Middle frontal gyrus (tissue), 1 donor: Measurements from ENCODE around the gene NCKAP5.

Experiments
- DNase-seq: peaks from one replicate; pipeline ENCODE4 v3.0.0-alpha.2; 2015; ENCODE audit warnings: low spot score; ENCODE audit errors: extremely low spot score

The NCKAP5 gene

DNA sequence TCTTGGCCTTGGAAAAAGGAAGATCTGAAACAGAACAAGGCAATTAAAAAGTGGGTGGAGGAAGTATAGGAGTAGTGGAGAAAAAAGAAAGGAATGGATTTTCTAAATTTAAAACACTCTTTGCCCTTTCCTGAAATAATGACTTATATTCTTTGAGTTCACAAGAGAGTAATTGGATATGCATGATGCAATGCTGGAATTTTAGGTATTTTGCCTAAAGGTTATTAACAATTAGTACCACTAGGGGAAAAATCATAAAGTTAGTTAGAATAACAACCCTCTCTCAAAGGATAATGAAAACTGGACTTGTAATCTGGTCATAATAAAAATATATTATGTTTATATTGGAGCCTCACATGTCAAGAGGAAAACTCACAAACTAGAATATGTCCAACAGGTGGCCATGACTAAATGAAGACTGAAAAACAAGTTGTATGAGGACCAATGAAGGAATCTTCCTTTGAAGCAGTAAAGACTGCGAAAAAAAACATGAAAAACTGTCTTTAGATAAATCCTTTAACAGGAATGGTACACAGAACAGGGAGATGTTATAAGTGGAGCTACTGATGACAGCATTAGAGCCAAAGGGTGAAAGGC lies 281.8 kb downstream of the NCKAP5 start:
- DNase-seq: no peak

DNA sequence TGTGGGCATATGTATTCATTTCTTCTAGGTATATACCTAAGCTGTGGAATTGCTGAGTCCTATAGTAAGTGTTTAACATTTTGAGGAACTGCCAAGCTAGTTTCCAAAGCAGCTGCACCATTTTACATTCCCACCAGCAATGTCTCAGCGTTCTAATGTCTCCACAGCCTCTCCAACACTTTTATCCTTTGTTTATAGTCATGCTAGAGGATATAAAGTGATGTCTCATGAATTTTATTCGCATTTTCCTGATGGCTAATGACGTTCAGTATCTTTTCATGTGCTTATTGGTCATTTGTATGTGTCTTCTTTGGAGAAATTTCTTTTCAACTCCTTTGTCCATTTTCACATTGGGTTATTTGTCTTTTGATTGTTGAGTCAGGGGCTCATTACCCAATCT lies 295.2 kb downstream of the NCKAP5 start:
- no peak for DNase-seq

DNA sequence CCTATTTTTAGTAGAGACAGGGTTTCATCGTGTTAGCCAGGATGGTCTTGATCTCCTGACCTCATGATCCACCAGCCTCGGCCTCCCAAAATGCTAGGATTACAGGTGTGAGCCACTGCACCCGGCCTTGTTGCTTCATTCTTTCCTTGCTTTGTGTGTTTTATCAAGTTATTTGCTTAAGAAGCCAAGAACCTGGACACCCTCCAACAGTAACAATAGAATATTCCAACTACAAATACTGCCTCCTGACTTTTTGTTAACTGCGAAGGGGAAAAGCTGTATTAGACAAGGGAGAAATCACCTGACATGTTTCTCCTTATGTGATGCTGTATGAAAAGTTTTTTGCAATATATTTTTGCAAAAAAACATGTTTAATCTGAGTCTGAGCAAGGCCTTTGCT lies 297.2 kb downstream of the NCKAP5 start:
- DNase-seq: no peak

DNA sequence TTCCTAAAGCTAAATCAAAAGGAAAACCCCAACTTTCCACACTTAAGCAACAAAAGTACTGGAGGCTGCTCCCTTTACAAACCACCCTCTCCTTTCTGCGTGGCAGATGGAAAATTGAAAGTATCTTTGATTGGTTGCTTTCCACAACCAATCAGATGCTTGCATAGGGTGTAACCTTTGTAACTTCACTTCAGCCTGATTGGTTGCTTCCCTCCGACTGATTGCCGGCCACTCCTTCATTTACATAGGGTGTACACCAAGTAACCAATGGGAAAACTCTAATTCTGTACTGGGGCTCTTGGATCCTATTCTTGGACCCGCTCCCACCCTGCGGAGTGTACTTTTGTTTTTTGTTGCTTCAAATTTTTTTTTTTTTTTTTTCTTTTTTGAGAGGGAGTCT lies 297.7 kb downstream of the NCKAP5 start:
- DNase-seq: no peak

DNA sequence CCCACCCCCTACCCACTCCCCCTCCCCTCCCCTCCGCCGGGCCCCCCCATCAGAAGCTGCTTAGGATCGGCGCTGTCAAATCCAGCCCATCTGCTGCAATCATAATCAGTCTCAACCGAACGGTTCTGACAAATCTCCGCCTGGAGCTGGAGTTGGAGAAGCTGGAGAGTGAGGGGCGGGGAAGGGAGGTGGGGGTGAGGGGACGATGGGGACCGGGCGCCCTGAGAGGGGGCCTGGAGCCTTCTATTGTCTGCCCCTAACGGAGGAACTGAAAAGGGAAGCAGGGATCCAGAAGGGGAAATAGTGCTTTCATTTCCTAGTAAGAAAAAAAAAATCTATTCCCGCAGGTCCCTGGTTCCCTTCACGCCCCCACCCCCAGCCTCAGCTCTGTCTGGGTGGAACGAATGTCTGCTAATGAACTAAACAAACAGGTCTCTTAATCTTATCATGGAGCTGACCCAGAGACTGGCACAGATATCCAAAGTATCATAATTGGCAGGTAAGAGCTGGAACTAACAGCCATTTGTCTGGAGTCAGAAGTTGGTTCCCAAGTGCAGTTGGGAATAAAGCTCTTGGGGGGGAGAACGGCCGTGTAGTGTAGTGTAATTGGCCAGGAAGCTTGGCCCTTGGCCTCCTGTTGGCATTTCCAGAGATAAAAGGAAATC lies 301.2 kb downstream of the NCKAP5 start:
- DNase-seq: no peak

DNA sequence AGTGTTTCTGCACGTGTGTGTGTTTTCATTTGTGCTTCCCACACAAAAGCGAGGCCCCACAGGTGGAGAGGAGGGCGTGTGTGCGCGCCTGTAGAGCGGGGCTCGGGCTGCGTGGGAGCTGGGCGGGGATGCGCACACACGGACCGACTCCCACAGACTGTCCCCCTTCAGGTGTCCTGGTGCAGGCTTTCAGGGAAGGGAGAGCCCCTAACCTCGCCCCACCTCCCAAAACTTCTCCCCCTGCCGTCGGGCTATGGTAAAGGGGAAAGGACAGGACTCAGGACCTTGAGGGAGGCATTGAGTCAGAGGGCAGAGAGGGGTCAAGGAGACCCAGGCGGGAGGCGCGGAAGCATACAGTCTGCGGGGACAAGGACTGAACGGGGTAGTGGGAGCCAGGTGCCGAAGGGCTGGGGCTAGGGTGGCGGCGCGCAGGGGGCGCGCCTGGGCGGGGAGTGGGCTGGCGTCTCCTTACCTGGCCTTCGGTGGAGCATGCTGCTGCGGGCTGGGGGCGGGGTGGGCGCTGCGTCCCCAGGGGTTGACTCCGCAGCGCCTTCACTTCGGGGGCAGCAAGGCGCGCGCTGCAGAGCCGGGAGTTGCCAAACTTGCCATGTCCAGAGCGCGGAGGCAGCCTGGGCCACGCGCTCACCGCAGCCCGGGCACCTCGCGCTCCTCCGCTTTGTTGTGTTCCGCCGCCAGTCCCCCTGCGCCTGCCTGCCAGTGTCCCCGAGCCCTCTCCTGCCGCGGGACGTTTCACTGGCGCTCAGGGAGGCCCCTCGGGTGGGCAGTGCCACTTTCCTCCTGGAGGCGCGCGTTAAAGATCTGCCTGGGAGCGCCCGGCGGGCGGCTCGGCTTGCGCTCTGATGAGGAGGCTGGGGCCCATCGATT lies 302.0 kb downstream of the NCKAP5 start:
- DNase-seq: no peak

DNA sequence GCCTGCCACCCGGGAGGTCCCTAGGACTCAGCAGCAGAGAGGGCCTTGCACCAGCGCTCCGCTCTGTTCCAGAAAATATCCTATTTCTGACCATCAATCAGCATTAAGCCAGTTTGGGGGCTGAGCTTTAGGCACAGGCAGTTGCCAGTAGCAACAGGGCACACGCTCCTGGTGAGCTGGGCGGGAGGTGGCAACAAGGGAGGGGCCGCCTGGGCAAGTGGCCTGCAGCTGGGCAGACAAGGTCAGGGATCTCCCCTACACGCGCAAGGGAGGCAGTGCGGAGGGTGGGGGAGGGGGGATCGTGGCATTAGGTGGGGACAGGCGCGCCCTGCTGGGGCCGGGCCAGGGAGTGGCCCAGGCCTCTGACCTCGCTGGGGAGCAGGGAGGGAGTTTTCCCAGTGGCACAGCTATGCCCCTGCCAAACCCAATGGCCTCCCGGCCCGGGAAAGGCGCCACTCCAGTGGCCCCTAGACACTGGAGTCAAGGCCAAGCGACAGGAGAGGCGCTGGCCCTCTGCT lies 302.8 kb downstream of the NCKAP5 start:
- DNase-seq: no peak

DNA sequence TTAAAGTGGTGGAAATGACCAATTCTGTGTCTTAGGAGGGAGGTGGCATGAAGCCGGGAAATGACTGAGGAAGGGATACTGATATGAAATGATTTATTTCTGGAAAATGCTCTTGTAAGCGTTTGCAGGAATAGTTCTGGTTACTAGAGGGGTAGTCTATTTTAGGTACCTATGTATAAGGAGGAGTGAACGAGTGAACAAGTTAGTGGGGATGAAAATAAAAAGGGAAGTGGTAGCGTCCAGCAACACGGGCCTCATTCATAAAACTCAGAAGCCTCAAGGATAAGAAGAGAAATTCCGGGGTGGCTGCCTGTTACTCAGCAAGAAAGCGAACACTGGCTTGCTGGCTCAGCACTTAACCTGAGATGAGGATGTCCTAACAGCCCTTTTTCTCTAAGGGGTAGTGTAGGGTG lies 303.3 kb downstream of the NCKAP5 start:
- DNase-seq: no peak

DNA sequence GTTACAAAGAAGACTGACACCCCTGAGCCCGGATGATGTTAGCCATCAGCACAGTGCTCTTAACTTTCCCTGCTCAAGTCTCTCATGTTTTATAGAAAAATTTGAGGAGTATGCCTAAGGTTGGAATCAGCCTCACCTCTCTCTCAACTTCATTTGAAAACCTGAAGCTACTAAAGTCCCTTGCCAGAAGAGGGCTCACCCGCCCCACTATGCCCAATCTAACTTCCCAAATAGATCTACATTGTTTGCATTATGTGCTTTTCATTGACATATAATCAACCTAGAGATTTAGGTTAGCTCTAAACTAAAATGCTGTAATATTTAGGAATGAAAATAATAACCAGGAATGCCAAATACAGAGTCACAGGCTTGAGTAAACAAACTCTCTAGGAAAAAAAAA lies 305.4 kb downstream of the NCKAP5 start:
- no peak for DNase-seq

DNA sequence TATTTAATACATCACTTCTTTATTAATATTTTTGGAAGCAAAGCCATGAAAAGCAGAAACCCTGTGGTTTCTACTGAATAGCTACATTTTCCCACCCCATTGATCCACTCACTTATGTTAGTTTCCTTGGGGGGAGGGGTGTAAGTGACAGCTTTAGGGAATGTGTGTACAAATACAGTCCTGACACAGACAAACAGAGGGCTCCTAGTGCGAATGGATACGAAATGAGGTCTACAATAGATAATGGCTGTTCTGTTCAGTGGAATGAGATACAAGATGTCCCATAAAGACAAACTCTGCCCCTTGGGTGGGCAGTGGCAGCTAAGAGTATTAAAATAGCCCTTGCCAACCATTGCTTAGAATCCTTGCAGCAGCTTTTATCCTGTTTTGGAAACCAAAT lies 312.9 kb downstream of the NCKAP5 start:
- no peak for DNase-seq

DNA sequence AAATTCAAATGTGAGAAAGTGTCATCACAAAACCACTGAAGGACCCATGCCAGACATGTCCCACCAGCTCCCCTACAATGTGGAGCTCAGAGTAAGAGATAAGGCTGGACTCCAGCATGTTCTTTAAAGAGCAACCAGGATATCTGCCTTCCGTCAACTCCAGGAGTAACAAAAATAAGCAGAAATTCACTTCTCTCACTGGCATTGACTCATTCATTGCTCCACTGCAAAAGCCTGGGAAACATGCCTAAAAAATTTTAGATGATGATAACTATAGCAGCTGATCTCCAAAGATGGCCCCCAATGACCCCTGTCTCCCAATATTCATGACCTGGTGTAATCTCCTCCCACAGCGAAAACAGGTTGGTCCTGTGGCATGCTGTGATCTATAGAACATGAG lies 314.5 kb downstream of the NCKAP5 start:
- no peak for DNase-seq

DNA sequence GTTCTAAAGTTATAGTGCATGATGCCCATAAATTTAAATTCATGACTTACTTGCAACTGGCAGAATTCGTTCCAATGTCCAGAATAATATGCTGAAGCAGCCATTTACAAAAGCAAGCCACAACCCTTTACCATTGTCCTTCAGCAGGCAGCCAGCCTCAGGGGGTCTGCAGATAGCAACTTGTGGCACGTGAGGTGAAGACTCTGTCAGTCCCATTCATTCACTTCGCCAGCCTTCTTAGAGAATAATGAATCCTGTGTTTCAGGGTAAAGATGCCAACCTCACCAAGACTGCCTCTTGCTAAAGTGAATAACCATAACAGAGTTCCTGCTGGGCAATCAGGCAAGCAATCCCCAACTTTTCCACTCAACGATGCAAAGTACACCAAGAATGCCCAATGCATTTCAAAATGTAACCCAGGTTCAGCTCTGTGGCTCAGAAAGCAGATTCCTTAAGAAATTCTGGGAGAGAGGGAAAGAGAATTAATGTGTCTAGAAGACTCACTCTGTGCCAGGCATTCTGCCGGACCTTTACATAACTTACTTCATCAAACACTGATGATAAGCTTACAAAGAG lies 315.4 kb downstream of the NCKAP5 start:
- no peak for DNase-seq

DNA sequence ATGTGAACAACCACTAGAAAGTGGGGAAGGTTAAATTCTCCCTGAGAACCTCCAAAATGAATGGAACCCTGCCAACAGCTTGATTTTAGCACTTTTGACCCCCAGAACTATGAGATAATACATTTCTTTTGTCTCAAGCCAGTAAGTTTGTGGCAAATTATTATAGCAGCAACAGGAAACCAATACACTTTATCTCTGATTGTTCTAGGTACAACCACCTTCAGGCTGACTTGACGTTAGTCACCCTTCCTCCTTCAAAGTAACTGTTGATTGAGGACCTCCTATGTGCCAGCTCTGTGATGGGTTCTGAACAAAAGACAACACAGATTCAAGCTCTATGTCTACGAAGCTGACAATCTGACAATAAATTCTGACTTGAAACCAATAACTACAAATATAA lies 318.9 kb downstream of the NCKAP5 start:
- DNase-seq: no peak

DNA sequence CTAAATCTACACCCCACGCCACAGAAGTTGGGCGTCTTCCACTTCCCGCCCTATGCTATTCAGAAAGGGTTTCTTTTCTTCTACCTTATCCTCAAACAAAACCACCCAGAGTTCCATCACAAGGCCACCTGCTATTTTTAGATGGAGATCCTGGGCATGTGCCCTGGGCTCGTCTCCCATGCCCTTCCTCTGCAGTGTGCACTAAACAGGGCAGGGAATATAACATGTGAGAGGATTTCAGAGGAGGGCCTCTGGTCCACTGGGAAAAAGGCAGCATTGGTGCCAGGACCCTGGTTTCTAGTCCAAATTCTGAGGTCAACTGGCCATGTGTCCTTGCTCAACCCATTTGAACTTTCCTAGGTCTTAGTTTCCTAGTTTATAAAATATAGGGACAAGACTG lies 320.0 kb downstream of the NCKAP5 start:
- DNase-seq: no peak

DNA sequence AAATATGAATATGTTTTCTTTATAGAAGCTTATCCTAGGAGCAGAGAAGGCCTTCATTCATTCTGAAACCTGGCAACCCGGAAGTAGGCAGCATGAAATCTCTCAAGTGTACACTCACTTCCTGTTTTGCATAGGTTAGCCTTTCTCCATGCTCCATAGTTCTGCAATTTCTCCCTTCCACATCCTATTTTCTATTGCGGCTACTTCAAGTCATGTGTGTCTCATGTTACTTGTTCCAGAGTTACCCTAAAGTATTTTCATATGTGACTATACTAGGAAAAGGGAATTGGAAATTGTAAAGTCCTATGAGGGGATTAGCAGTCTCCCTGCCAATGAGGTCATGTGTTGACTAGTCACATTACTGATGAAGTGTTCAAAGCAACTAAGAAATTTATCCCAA lies 320.6 kb downstream of the NCKAP5 start:
- no peak for DNase-seq

DNA sequence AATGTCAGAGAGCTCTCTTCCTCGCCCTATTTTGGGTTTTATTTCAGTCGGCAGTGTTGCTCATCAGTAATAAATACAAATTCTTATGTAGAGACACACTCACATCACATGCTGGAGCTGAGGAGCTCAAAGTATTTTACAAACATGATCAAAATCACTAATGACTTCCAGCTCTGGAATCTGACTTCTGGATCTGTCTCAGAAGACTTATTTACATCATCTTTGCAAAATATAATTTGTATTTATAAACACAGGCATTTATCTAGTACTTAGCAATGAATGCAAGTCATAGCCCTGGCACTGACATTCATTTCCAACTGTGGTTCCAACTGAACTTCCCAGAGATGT lies 327.1 kb downstream of the NCKAP5 start:
- DNase-seq: no peak

DNA sequence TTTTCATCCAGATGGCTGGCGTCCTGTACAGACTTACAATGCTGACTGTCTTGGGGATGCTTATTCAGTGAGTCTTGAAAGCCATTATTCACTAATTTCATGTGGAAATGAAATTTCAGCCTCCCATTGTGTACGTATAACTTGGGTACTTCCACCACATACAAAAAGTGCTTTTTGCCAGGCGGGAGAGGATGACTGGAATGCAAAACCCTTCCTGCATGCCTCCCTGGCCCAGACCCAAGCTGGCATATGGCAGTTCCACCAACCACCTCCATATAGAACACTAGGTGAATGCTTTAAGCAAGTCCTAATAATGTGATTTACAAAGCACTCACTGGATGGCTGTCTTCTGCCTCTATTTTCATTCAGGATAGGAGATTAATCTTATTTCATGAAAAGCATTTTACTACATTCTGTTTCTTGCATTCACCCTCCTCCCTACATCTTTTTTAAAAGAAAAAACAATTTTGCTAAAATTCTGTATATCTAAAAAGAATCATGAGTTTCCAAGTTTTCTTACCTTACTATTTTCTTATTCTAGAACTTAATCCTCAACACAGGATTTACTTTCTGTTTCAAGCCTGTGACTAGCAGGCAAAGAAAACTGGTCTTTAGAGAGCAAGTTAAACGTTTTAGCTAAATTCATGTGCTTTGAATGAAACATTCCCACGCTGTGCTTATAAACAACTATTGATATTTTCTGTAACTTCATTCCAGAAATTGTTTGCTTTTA lies 327.6 kb downstream of the NCKAP5 start:
- no peak for DNase-seq

DNA sequence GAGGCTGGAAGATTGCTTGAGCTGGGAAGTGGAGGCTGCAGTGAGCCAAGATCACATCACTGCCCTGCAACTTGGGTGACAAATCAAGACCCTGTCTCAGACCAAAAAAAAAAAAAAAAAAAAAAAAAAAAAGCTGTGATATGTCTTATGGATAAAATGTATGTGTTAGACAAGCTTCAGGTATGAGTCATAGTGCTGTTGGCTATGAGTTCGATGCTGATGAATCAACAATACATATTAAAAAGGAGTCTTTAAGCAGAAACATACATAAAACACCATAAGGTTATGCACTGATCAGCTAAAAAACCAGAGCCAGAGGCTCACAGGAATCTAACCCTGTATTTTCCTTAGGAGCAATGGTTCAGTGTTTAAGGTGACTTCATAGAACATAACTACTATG lies 332.3 kb downstream of the NCKAP5 start:
- no peak for DNase-seq

DNA sequence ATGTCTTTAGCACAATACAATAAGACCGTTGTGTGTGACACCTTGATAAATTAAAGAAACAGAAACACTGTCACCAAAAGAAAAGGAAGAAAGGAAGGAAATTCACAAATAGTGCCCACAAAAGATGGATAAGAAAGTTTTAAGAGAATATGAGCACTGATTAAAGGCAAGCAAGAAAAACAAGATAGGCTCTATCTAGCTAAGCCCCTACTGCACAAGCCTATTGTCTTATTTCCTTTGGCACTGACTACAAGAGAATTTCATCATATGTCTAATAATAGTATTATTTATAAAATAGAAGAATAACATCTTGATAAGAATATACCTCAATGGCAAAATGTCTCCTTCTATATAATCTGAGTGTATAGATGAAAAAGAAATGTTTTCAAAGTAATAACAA lies 335.7 kb downstream of the NCKAP5 start:
- DNase-seq: no peak

DNA sequence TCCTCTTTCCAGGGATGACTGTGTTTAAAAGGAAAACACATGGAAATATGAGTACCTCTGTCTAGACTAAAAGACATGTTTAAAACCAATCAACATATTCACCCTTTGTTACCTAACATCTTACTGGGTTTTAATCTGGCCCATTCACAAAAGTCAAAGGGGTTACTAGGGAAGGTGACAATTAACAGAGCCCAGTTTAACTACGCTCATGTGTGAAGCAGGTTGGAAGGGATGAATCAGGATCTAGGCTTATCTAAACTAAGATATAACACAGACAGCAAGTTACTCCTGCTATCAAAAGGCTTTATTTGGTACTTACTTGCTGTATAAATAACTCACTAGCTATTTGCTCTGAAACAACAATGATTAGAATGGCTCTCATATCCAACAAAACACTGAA lies 337.0 kb downstream of the NCKAP5 start:
- no peak for DNase-seq

DNA sequence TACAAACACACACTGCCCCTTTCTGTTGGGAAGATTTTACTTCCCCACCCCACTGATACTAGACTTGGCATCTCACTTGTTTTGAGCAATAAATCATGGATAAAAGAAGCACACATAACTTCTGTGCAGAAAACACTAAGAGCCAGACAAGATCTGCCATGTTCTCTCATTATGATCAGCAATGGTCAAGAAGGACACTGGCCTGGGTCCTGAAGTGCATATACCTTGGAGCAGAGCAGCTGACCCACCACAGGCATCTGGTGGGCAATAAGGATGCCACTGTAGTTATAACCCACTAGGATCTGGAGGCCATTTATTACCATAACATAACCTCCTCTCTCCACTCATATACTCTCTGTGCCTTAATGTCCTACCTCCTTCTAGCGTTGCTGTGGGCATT lies 338.3 kb downstream of the NCKAP5 start:
- DNase-seq: no peak
